ENCODE measurements around the gene AGT.

DNA sequence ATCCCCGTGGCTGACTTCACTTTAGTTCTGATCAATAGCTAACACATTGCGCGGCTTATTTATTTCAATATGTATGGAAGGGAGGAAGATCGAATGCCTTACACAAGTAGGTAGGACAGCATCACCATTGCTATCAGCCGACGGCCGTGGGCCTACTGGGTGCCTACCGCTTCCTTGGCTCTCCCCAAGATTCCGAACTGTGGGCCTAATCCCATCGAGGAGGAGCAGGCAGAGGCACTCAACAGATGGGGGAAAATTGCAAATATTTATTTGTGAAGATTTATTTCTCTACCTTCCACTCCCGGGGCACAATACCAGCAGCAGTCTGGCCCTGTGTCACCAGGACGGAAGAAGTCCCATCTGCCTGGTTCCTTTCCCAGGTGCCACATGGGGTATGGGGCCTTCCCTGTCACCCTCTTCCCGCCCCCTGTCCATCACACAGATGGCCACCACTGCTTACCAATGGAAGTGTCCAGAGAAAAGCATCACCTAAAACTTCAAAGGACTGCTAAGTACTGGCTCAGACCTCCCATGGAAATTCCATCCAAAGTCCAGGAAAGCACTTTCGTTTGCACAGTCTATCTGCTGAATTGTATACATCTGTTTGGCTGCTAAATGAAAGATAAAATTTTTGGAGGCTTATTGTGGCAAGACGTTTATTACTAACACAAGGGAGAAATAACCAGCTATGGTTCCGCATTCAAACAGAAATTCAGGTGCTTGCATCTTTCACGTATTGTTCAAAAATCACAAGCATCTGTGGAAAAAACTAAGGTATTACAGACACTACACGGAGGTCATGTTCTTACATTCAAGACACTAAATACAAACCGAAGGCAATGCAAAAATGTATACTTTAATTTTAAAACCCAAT, 11.8 kb downstream of the AGT start:
- TF ChIP-seq POLR2A (IDR thresholded peaks at IDR 0.05; ENCODE audit: low read depth, low read length) (no peak), TAF1 (IDR thresholded peaks at IDR 0.05; ENCODE audit: borderline replicate concordance, low read depth, low read length) (no peak), POLR2AphosphoS5 (IDR thresholded peaks at IDR 0.05; ENCODE audit: low read depth, low read length) (no peak)

Measured in GM12892 (cell line).